ENCODE results near the gene LRP1B.
"Not testable (repeated sequence)": the region's sequence is repeated elsewhere in the genome, so short reads cannot be mapped to it uniquely, and the experiment has no call there.

Gene LRP1B

DNA sequence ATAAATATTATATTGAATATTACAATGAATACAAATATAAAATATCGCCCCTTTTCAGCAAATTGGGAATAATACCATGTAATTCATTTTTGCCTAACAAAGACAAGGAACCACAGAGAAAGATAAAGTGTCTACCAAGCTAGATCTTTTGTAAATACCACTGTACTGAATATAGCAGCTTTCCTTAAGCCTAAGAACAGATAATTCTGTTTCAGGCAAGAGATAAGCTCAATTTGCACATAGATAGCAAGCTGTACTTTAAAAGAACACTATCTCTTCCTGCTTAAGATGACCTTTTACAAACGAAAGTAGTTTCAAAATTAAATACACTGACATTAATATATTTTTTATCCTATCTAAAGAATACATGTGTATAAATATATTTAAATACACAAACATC, 43.2 kb downstream of the LRP1B start:
- DNase-seq, H3K4me1 Mint-ChIP-seq, H3K4me3 Mint-ChIP-seq, H3K27me3 Mint-ChIP-seq, H3K36me3 Mint-ChIP-seq, CTCF ChIA-PET, H3K27ac Mint-ChIP-seq: not testable (repeated sequence)
- H3K9me3 Mint-ChIP-seq = peaks cover 11% of the 10 kb centered on the region

DNA sequence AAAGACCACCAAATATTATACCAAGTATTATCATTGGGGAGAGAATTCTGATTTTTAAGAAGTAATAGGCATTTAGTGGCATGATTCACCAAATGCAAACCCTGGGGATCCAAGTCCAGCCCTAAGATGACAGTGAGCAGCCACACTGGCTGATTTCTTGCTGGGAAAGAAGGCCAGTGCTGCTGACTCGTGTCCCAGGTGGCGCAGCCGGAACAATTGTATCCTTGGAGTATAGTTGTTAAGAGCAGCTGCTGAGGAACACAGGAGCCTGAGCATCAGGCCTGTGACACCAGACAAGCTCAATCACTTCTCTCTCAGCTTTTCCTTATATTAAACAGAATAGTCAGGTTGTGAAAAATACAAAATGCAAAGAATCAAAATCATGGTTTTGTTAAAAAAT, 48.4 kb downstream of the LRP1B start:
- Mint-ChIP-seq H3K4me1 (no peaks in the 10 kb centered on the region), H3K27me3 (no peaks in the 10 kb centered on the region), H3K4me3 (no peak overlapping the region), H3K9me3 (peaks cover 7% of the 10 kb centered on the region), H3K36me3 (no peaks in the 10 kb centered on the region), H3K27ac (no peak overlapping the region)
- CTCF ChIA-PET = no interaction called here
- DNase-seq = no peak

DNA sequence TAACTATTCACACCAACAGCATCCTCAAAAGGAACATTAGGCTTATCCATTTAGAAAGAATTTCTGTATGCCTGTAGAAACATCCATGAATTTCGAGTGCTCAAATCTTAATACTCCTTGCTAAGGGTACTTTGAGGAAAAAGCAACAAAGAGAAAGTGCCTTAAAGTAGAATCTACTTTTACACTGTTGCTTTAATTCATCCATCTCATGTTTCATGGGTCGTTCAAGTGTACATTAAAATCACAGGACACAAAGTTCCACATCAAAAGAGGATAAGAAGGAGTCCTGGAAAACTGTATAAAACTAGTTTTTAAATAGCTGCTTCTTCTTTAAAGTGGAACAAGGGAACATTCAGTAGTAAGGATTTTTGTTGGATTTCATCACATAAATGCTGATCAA, 54.5 kb downstream of the LRP1B start:
- CTCF ChIA-PET = no interaction called here
- Mint-ChIP-seq H3K9me3 (peaks cover 3% of the 10 kb centered on the region), H3K27me3 (no peaks in the 10 kb centered on the region)

DNA sequence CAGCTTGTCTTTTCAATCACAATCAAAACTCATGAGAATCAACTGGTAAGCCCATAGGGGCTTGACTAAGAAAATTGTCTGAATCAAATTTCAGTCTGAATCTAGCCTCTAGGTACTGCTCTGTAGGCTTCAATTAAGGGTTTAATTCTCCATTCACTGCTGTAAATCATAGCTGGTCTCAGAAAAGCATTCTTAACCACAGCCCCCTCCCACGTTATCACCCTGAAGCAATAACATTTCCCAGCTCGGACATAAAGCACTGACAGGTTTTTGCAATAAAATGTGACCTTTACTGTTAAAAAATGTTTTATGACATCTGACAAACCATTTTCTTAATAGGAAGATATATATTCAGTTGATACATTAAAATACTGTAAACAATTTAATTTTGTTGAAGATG, 55.0 kb downstream of the LRP1B start:
- no peak for DNase-seq
- no peak overlapping the region for H3K27ac Mint-ChIP-seq
- CTCF ChIA-PET = no interaction called here
- no peaks in the 10 kb centered on the region for H3K4me1 Mint-ChIP-seq
- no peaks in the 10 kb centered on the region for H3K27me3 Mint-ChIP-seq
- H3K4me3 Mint-ChIP-seq = no peak overlapping the region
- no peaks in the 10 kb centered on the region for H3K36me3 Mint-ChIP-seq
- peaks cover 2% of the 10 kb centered on the region for H3K9me3 Mint-ChIP-seq

More for the DNA sequence above, 54.5 kb downstream of the LRP1B start:
- H3K27ac Mint-ChIP-seq = no peak overlapping the region
- no peak overlapping the region for H3K4me3 Mint-ChIP-seq
- no peaks in the 10 kb centered on the region for H3K36me3 Mint-ChIP-seq
- no peak for DNase-seq
- H3K4me1 Mint-ChIP-seq = no peaks in the 10 kb centered on the region

DNA sequence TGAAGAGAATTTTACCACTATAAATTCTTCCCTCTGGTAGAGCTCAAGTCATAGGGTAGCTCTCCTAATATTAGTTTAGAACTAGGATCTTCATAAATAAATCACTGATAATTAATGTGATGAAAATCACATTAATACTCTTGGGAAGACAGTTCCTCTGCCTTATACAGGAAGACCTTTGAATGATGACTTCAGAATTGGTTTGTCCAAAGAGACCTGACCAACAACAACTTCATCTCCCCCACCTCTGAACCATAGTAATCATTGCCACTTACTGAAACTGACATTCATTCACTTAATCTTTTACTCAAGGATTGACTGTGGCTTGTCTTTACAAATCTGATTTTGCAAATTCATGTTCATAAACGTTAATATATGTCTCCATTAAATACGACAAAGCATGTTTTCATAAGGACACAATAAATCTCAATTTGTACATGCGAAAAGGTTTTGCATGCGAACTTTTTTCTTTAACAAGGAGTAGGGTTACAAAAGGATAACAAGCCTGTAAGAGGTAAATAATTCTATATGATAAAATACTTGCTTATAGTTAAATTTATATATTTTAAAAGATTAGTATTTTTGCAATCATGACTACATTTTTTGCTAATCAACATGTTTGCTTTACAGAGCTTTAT, 61.4 kb downstream of the LRP1B start:
- Mint-ChIP-seq H3K27me3 (no peaks in the 10 kb centered on the region), H3K27ac (no peak overlapping the region), H3K36me3 (no peaks in the 10 kb centered on the region), H3K4me3 (no peak overlapping the region), H3K9me3 (peaks cover 2% of the 10 kb centered on the region), H3K4me1 (no peaks in the 10 kb centered on the region)
- no peak for DNase-seq
- CTCF ChIA-PET = no interaction called here

DNA sequence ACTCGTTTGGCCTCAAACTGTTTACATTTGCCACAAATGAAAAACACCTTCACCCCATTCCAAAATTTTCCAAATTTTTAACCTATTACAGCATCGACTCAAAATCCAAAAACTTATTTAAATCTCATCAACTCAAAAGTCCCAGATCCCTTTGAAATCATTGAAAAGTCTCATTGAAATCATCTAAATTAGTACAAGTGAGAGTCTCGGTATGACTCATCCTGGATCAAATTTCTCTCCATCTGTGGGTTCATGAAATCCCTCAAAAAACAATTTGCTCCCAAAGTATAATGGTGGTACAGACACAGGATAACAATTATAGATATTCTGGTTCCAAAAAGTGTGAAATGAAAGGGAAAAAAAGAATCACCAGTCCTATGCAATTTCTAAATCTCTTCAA, 65.1 kb downstream of the LRP1B start:
- no peak for DNase-seq
- no peaks in the 10 kb centered on the region for H3K4me1 Mint-ChIP-seq
- no peaks in the 10 kb centered on the region for H3K36me3 Mint-ChIP-seq
- H3K9me3 Mint-ChIP-seq = no peaks in the 10 kb centered on the region
- H3K4me3 Mint-ChIP-seq = no peak overlapping the region
- CTCF ChIA-PET = no interaction called here
- no peaks in the 10 kb centered on the region for H3K27me3 Mint-ChIP-seq
- H3K27ac Mint-ChIP-seq = no peak overlapping the region

DNA sequence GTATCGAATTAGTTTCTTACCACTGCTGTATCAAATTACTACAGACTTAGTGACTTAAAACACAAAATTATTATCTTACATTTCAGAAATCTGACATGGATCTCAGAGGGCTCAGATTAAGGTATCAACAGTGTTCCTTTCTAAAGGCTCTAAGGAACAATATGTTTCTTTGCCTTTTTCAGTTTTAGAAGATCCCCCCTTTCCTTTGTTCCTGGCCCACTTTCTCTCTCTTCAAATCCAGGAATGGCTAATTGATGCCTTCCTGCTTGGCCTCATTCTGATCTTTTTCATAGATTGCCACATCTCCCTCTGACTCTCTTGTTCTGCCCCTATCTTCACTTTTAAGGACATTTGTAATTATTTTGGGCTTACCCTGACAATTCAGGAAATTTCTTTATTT, 65.7 kb downstream of the LRP1B start:
- Mint-ChIP-seq H3K36me3 (no peaks in the 10 kb centered on the region), H3K9me3 (no peaks in the 10 kb centered on the region), H3K27ac (no peak overlapping the region), H3K4me3 (no peak overlapping the region), H3K4me1 (no peaks in the 10 kb centered on the region), H3K27me3 (no peaks in the 10 kb centered on the region)
- CTCF ChIA-PET = no interaction called here
- no peak for DNase-seq

DNA sequence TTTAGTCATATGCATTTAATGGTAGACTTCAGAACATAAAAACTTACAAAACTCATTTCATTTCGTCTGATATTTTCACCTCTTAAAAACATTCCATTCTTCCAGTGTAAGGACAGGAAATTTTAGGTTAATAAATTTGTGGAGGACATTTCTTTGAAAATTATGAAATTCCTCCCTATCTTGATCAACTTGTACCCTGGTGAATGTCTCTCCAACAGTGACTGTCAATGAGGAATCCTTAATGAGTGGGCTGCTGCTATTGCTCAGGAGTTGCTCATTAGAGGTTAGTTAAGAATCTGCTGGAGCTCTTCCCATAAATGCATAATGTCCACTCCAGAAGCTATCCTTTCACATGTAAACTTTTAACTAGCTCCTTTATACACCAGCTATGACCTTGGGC, 69.1 kb downstream of the LRP1B start:
- Mint-ChIP-seq H3K9me3 (no peaks in the 10 kb centered on the region), H3K27me3 (no peaks in the 10 kb centered on the region), H3K4me1 (no peaks in the 10 kb centered on the region), H3K4me3 (no peak overlapping the region), H3K36me3 (no peaks in the 10 kb centered on the region), H3K27ac (no peak overlapping the region)
- DNase-seq = no peak
- CTCF ChIA-PET = no interaction called here

DNA sequence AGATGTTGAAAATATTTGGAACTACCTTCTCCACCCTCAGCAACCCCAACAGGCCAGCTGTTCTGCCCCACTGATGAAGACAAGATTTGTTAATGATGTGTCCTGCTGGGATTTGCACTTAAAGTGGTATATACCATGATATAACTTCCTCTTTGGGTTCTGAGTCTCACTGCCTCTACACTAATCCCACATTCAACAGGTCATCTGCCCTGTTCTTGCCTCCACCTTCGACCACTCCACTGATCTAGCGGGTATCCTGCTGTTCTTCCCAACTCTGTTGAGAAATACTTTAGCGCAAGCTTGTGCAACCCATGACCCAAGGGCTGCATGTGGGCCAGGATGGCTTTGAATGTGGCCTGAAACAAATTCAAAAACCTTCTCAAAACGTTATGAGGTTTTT, 72.7 kb downstream of the LRP1B start:
- Mint-ChIP-seq H3K4me1 (no peaks in the 10 kb centered on the region), H3K9me3 (peaks cover 2% of the 10 kb centered on the region), H3K36me3 (no peaks in the 10 kb centered on the region), H3K27ac (no peak overlapping the region), H3K4me3 (no peak overlapping the region), H3K27me3 (no peaks in the 10 kb centered on the region)
- CTCF ChIA-PET = no interaction called here
- no peak for DNase-seq

DNA sequence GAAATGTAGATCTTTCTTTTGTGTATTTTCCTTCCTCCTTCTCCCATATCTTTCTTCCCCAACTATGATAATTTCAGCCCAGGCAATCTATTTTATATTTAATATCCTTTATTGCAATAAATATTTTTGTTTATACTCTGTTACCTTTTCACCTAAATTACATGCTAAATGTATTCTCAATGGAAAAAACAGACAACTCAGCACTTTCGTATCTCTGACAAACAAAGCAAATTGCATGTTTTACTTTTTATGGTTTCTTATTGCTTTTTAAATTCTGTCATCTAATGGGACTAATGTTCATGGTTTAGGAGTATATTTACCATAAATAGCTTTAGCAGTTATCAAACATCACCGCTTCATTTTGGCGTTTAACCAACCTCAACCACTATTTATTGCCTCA, 74.0 kb downstream of the LRP1B start:
- CTCF ChIA-PET = no interaction called here
- no peak overlapping the region for H3K27ac Mint-ChIP-seq
- H3K36me3 Mint-ChIP-seq = no peaks in the 10 kb centered on the region
- H3K4me1 Mint-ChIP-seq = no peaks in the 10 kb centered on the region
- no peaks in the 10 kb centered on the region for H3K27me3 Mint-ChIP-seq
- no peak overlapping the region for H3K4me3 Mint-ChIP-seq
- DNase-seq = no peak
- peaks cover 2% of the 10 kb centered on the region for H3K9me3 Mint-ChIP-seq

DNA sequence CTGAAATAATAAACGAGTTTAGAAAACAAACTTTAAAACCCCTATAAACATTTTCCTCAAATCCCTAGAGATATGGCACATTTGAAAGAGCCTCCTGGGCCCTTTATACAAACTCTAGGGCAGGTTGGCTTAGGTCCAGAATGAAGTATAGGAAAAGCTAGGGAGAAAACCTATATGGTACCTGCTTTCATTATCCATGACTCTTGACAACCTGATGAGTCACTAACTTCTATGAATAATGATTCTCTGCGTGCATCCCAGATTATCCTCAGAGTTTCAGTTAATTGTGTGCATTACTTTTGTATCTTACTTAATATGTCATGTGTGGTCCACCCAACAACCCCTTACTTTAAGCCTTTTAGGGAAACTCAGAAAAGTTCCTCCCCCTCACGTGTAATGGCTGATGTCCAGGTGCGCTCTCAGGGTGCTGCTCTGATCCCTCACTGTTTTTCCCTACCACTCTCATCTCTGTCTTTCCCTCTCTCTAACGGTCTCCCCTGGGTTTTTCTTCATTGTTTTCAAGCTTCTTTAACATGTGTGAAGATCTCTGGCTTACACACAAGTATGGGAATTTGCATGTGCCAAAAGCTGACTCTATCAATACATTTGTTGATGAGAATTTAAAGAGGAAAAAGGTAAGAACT, 78.5 kb downstream of the LRP1B start:
- Mint-ChIP-seq H3K4me3 (no peak overlapping the region), H3K9me3 (peaks cover 4% of the 10 kb centered on the region), H3K36me3 (no peaks in the 10 kb centered on the region), H3K4me1 (no peaks in the 10 kb centered on the region), H3K27ac (no peak overlapping the region), H3K27me3 (no peaks in the 10 kb centered on the region)
- CTCF ChIA-PET = no interaction called here
- no peak for DNase-seq

DNA sequence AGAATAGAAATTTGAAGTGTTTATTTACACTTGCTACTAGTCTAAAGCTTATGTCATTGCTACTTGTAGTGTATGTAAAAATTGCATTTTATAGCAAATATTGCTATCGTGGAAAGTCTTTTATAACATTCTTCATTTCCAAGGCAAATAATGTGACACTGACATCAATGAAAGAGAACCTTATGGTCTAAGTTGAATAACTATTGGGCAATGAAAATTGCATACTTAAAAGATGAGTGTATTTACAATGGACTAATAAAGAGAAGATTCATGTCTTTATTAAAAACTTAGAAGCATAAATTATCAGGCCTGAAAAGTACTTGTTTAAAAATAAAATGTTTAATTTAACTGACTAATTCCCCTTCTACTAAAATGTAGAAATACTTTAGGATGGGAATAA, 82.2 kb downstream of the LRP1B start:
- H3K36me3 Mint-ChIP-seq = no peaks in the 10 kb centered on the region

DNA sequence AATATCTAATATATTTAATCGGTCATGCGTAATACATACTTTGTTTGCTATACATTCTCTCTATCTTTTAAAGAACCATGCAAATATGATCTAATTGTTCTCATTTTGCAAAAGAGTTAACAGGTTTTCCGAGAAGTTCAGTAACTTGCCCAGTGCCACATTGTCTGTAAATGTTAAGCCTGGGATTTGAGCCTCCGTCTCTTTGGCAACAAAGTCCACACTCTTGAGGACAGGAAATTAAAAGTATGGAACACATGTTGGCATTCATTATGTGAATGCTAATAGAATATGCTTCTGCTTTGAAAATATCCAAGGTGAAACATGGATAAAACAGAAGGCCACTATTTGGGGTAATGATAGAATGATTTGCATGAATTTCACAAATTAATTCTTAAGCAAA, 85.2 kb downstream of the LRP1B start:
- Mint-ChIP-seq H3K27me3 (no peaks in the 10 kb centered on the region), H3K4me1 (no peaks in the 10 kb centered on the region), H3K4me3 (no peak overlapping the region), H3K9me3 (peaks cover 5% of the 10 kb centered on the region), H3K36me3 (no peaks in the 10 kb centered on the region), H3K27ac (no peak overlapping the region)
- no peak for DNase-seq
- CTCF ChIA-PET = no interaction called here

More for the DNA sequence above, 82.2 kb downstream of the LRP1B start:
- H3K9me3 Mint-ChIP-seq = peaks cover 5% of the 10 kb centered on the region
- no peak overlapping the region for H3K27ac Mint-ChIP-seq
- no peak for DNase-seq
- H3K4me1 Mint-ChIP-seq = no peaks in the 10 kb centered on the region
- H3K4me3 Mint-ChIP-seq = no peak overlapping the region
- no peaks in the 10 kb centered on the region for H3K27me3 Mint-ChIP-seq
- CTCF ChIA-PET = no interaction called here

DNA sequence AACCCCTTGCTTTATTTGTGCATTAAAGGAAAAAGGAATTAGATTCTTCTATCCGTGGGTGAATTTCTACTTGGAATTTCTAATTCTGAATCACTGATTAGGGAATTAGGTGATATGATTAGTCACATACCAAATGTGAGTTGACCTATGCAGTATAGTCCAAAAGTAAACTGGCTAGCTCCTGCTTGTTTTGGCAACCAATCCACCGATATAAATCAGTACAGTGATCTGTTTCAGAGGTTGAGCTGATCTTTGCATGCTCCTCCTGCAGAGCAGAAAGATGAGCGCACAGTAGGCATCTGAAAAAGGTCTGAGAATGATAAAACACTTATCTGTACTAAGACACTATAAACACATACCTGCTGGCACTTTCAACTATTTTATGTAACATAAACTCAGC, 86.6 kb downstream of the LRP1B start:
- H3K4me1 Mint-ChIP-seq = no peaks in the 10 kb centered on the region
- no peak for DNase-seq
- CTCF ChIA-PET = no interaction called here
- no peaks in the 10 kb centered on the region for H3K27me3 Mint-ChIP-seq
- H3K9me3 Mint-ChIP-seq = peaks cover 7% of the 10 kb centered on the region
- H3K27ac Mint-ChIP-seq = no peak overlapping the region
- H3K36me3 Mint-ChIP-seq = no peaks in the 10 kb centered on the region
- H3K4me3 Mint-ChIP-seq = no peak overlapping the region

DNA sequence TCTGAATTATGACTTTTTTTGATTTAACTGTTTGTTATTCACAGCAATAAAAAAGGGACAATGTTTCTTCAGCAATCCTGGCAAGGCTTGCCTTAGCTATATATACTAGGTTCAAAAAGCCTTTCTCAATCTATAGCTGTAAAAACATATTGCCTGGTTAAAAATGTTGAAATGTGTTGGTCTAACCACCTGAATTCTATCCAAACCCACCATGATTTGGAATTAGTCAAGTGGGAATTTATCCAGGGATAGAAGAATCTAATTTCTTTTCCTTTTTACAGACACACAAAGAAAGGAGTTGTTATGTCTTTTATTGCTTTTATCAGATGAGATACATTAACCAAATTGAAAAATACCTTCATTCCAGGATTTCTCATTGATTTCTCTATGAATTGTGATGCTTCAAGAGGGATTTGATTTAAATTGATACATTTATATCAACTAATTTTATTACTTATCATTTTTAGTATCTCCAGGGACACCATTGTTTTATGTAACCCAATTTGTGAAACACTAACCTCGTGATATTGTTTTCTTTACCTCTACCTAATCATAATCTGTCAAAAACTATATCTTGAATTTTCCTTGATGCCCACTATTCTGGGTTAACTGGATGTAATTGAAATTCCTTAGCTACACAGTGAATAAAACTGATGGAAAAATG, 88.1 kb downstream of the LRP1B start:
- no peak for DNase-seq
- H3K27ac Mint-ChIP-seq = no peak overlapping the region
- H3K36me3 Mint-ChIP-seq = no peaks in the 10 kb centered on the region
- H3K4me1 Mint-ChIP-seq = no peaks in the 10 kb centered on the region
- no peaks in the 10 kb centered on the region for H3K27me3 Mint-ChIP-seq
- peaks cover 12% of the 10 kb centered on the region for H3K9me3 Mint-ChIP-seq
- CTCF ChIA-PET = no interaction called here
- H3K4me3 Mint-ChIP-seq = no peak overlapping the region

All from activated naive CD4-positive, alpha-beta T cell treated with anti-CD3 and anti-CD28 coated beads, Interleukin-2, amount 10 ng/mL, durations not matched to agents 7 days and 5 days (primary cell).